Fibroblast of upper back skin (primary cell): ENCODE measurements around the gene DGKG.

Source experiments
- DNase-seq: peaks from one replicate; pipeline ENCODE4 v3.0.0-alpha.2; 2013

DGKG gene

DNA sequence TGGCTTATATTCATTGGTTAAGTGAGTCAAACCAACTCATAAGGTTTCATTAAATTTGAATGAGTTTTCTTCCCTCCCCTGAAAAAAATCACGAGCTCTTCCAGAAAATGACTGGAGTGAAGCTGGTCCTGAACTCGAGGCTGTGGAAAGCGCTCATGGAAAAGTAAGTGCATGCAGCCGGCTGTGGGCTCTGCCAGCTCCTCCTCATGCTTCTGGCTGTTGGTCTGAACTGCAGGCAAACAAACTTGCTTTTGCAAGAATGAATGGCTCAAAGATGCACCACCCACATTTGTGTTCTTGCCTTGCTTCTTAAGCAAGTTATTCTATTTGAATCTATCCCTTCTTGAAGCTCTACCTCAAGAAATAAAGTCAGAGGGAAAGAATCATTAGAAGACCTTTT lies 259.3 kb downstream of the DGKG start:
- no peak for DNase-seq

DNA sequence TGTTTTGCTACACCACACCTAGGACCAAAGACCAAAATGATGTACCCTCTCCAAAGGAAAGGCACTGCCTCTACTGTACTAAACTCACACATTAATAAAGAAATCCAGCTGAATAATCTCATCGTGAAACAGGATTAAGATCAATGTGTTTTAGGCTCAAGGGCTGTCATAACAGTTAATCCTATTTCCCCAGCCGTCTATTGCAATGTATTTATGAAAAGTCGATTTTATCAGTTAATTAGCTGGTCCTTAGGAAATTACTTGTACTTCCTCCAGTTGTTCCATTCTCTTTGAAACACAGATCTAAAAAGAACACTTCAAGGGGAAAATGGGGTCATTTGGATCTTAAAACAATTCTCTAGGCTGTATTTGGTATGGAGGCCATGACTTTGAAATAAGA lies 261.6 kb downstream of the DGKG start:
- DNase-seq: no peak

DNA sequence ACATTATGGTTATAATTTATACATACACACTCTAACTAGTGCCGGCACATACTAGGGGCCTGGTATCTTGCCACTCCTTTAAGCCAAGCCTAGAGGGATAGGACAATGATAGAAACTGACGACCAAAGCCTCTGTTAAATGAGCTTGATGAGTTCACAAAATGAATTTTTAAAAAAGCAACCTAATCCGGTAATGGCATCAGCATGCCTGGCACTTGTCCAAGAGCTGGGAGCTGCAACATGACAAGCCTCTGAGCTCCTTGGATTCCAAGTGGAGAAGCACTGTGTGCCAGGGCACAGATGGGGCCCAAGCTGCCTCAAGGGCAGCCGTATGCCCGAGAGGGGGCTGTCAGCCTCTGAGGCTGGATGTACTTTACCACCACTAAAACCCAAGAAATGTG lies 262.9 kb downstream of the DGKG start:
- DNase-seq: peak; percentile 81

DNA sequence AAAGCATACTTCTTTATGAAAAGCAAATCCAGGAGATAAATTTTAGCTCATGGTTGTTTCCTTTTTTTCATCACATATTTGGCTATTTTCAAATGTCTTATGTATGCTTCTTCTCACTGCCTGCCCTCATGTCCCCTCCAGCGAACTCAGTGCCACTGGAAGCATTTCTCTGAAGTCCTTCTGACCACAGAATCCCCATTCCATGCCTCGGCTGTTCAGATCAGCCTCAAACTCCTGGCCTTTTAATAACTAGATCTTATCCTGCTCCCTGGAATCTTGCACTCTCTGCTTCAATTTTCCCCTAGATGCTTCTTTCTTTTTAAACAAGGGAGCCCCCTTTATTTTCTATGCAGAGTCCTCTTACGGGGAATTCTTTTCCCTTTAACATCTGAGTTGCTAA lies 263.3 kb downstream of the DGKG start:
- DNase-seq: peak; percentile 7

GRCh38 chr3:186097663-186098451 lies 264.2 kb downstream of the DGKG start:
- peak; percentile 84 for DNase-seq

DNA sequence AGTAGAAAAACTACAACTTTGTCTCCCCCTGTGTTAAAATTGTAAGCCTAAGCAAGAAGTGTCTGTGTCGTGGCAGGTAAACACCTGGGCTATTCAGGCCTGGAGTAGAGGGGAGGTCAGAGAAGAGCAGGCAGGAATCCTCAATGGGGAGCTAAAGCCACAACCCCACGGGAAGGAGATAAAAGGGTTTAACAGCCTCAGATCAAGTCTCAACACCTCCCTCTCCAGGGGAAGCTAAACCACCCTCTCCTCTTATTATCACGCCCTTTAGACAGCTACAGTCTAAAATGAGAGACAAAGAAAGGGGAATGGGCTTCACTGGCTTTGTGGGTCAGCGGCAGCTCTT lies 264.7 kb downstream of the DGKG start:
- DNase-seq: no peak
